GM12878 (cell line): ENCODE data around the gene NLRP10. TPM values are rescaled to one million over a fixed set of nuclear protein-coding genes. Genes with fewer than 3 reads are reported as not detected.

Experiments used
- ATAC-seq: fragments of 200-7000 bp; cut with Tn5 transposase; 3 replicates; pipeline ENCODE4 v1.9.1; 2020; ENCODE audit warnings: mild to moderate bottlenecking, moderate library complexity
- BruUV-seq: library from RNA; stranded (reverse); fragments of 400-500 nt; replicated peaks from 2 replicates; lab custom pipeline; 2021; lab: Mats Ljungman, UMichigan
- CTCF ChIA-PET: fragments of 300-600 bp; sonication (Branson Sonifier 250); formaldehyde crosslinking; extraction: SDS; loops from one replicate; lab custom pipeline; 2021; ENCODE audit warnings: inconsistent platforms; lab: Yijun Ruan, JAX
- POLR2A ChIA-PET: fragments of 350-600 bp; formaldehyde crosslinking; extraction: SDS; loops from one replicate; lab custom pipeline; 2021; ENCODE audit warnings: inconsistent platforms; lab: Charles Lee
- RAD21 ChIA-PET: fragments of 300-600 bp; sonication (Branson Sonifier 250); formaldehyde crosslinking; loops from one replicate; lab custom pipeline; 2023; ENCODE audit warnings: antibody characterized with exemption; ENCODE audit not compliant: unreplicated experiment; lab: Charles Lee
- SMC1A ChIA-PET: fragments of 300-600 bp; sonication (Branson Sonifier 250); formaldehyde crosslinking; loops from one replicate; lab custom pipeline; 2023; ENCODE audit not compliant: unreplicated experiment, uncharacterized antibody; lab: Charles Lee
- DNase-seq: peaks from one replicate; pipeline ENCODE4 v3.0.0-alpha.2; 2011; ENCODE audit warnings: low read depth, low spot score
- FAIRE-seq: peaks from 3 replicates; lab custom pipeline; 2011; peaks lifted over from hg19 to GRCh38; lab: Jason Lieb, UNC
- H2AFZ ChIP-seq: 2 replicates; pipeline ENCODE4 v1.6.0; 2011; ENCODE audit warnings: low read depth, low read length, control low read depth; ENCODE audit not compliant: control insufficient read depth
- H3K27ac ChIP-seq: 2 replicates; pipeline ENCODE4 v1.5.1; 2011; ENCODE audit warnings: control low read depth; ENCODE audit not compliant: control insufficient read depth, insufficient read depth
- H3K27me3 ChIP-seq, 2 experiments: replicated peaks in 1 of 2; 2 replicates each; pipeline versions ENCODE4 v1.6.0 to v1.6.1; 2011; ENCODE audit warnings: low read length in 1 of 2; ENCODE audit not compliant: control insufficient read depth in 2 of 2, insufficient read depth in 2 of 2
- H3K36me3 ChIP-seq, 2 experiments: 2 replicates each; pipeline ENCODE4 v1.5.1; 2011; ENCODE audit warnings: low read length in 1 of 2; ENCODE audit not compliant: control insufficient read depth in 2 of 2, insufficient read depth in 2 of 2
- H3K4me1 ChIP-seq: 2 replicates; pipeline ENCODE4 v1.6.1; 2011; ENCODE audit warnings: mild to moderate bottlenecking, low read length, moderate library complexity, mixed read lengths; ENCODE audit not compliant: control insufficient read depth, insufficient read depth
- H3K4me2 ChIP-seq: 2 replicates; pipeline ENCODE4 v1.6.0; 2011; ENCODE audit warnings: control low read depth; ENCODE audit not compliant: control insufficient read depth, insufficient read depth
- H3K4me3 ChIP-seq: fragments of 200-600 bp; sonication (generic); 2 replicates; pipeline ENCODE4 v1.5.1; 2016
- H3K79me2 ChIP-seq: 2 replicates; pipeline ENCODE4 v1.6.0; 2011; ENCODE audit warnings: low read length; ENCODE audit not compliant: control insufficient read depth, insufficient read depth
- H3K9ac ChIP-seq: 2 replicates; pipeline ENCODE4 v1.8.0; 2011; ENCODE audit warnings: low read length, control low read depth, mixed read lengths; ENCODE audit not compliant: control insufficient read depth, insufficient read depth
- H3K9me3 ChIP-seq: replicated peaks from 3 replicates; pipeline ENCODE4 v1.5.1; 2011; ENCODE audit warnings: mild to moderate bottlenecking, low read length; ENCODE audit not compliant: control insufficient read depth, insufficient read depth
- H4K20me1 ChIP-seq: 2 replicates; pipeline ENCODE4 v1.6.0; 2011; ENCODE audit not compliant: control insufficient read depth, insufficient read depth
- PKNOX1 ChIP-seq: fragments of 450-650 bp; IDR thresholded peaks from 2 replicates; pipeline ENCODE4 v1.6.1; 2016; ENCODE audit warnings: mild to moderate bottlenecking
- REST ChIP-seq: IDR thresholded peaks from 2 replicates; pipeline ENCODE4 v1.6.1; 2012; ENCODE audit warnings: mild to moderate bottlenecking, low read depth, low read length
- STAT1 ChIP-seq: fragments of 450-650 bp; conservative IDR thresholded peaks from 2 replicates; pipeline ENCODE4 v1.6.1; 2014; ENCODE audit warnings: antibody characterized with exemption, mild to moderate bottlenecking
- WGBS: methylation state at CpG from one replicate; pipeline ENCODE4 v1.1.6; 2016; ENCODE audit warnings: low lambda C conversion rate; ENCODE audit not compliant: insufficient replicate concordance, insufficient coverage; ENCODE audit errors: missing lambda C conversion rate; 5-methylcytosine and 5-hydroxymethylcytosine counted together
- in situ Hi-C: fragments of 300-500 bp; cut with MboI; formaldehyde crosslinking; loops from 9 replicates; pipeline ENCODE4 v1.14.3; 2018; ENCODE audit warnings: mixed read lengths
- intact Hi-C: fragments of 100-400 bp; cut with micrococcal nuclease; formaldehyde crosslinking; loops from one replicate; pipeline ENCODE4 v1.14.2; 2022; ENCODE audit not compliant: unreplicated experiment
- polyA plus RNA-seq, 11 experiments: library from polyadenylated mRNA; depleted of rRNA in 4 of 11; unstranded in 6 of 11; stranded (reverse) in 5 of 11; fragments of >200 nt; fragmentation: Nextera tagmentation in 4 of 11; fragmentation: Illumina TruSeq in 1 of 11; extraction: Ambion mirVana in 4 of 11; extraction: Trizol in 1 of 11; gene quantifications; 1 replicate in 1 of 11; 2 replicates in 10 of 11; pipeline versions ENCODE4 v1.2.1 to v1.2.3, GENCODE V29; 2011 to 2016; ENCODE audit warnings: inconsistent platforms in 2 of 11, missing spikeins in 2 of 11, low read depth in 1 of 11
- total RNA-seq, 4 experiments: library from RNA; depleted of rRNA in 3 of 4; stranded (reverse); fragments of >200 nt in 3 of 4; fragmentation: Illumina TruSeq in 1 of 4; extraction: Trizol in 1 of 4; gene quantifications; 2 replicates each; pipeline versions ENCODE4 v1.2.1 to v1.2.3, GENCODE V29; 2013 to 2021

The NLRP10 gene
- total and polyA plus RNA-seq, 10 of the 15 experiments (the other 5 are each of a cell fraction or from before 2014, with no cell fraction given), result 0.04 TPM; not detected in 9

- H3K27ac ChIP-seq, result no peak within 1 kb of the TSS
- H2AFZ ChIP-seq, result no peak within 1 kb of the TSS
- H3K9ac ChIP-seq, result no peak within 1 kb of the TSS
- no TSS peak for BruUV-seq
- ChIA-PET CTCF (no interaction called here), SMC1A (interaction anchor here (0.7 kb wide), 1 partner anchor 72 kb away, joined by 3 read pairs; no protein-coding TSS in a partner anchor), POLR2A (no interaction called here), RAD21 (no interaction called here)
- ATAC-seq, result no peak
- no peak within 1 kb of the TSS for H3K4me3 ChIP-seq
- DNase-seq, result no peak
- TF ChIP-seq REST, result no peak
- TF ChIP-seq PKNOX1, result no peak
- TF ChIP-seq STAT1, result no peak
- intact Hi-C loops (no loop called here), in situ Hi-C loops (no loop called here)
- WGBS, result 0% methylated on average over 2 of the region's 2 CpGs
- H4K20me1 ChIP-seq, result no peaks in the 10 kb centered on the region
- H3K36me3 ChIP-seq, result no peaks in the 10 kb centered on the region
- no peaks in the 10 kb centered on the region for H3K79me2 ChIP-seq
- no peaks in the 10 kb centered on the region; the same call in 2 of the 3 replicates for H3K9me3 ChIP-seq
- no peak for FAIRE-seq
- H3K4me2 ChIP-seq, result no peak within 1 kb of the TSS
- peaks cover 0 to 2% of the 10 kb centered on the region in 2 experiments; a peak in 2 of 4 replicates for H3K27me3 ChIP-seq
- no peaks in the 10 kb centered on the region for H3K4me1 ChIP-seq
These were observed 23.6 kb downstream of the NLRP10 start, which contains the start of gene OR10A3 for GRCh38 chr11:7941608-7942007. Gene OR10A3 (minus strand): TSS chr11:7941708. CDS start chr11:7939520, 2,188 bp downstream.
